Cardiac septum (tissue), 1 donor: ENCODE results near the gene PIGT. TPM values are rescaled to one million over a fixed set of nuclear protein-coding genes. Genes with fewer than 3 reads are reported as not detected.

Experiments
- microRNA-seq: library from miRNA; unstranded; fragments of <30 nt; microRNA quantifications from one replicate; pipeline ENCODE4 v1.2.0, GENCODE V29; 2020
- total RNA-seq: library from RNA; stranded (reverse); fragmentation: NEBNext Ultra II Directional; extraction: Animal tissue kit (Norgen Biotek cat#: 25700); gene quantifications from one replicate; pipeline ENCODE4 v1.2.1, GENCODE V29; 2021
- donor health status: DM: no; HTN: no; CAD: no.

PIGT gene
- total RNA-seq, 1 donor from 2014 or later = 139 TPM

Small RNA genes within 50 kb of the gene (microRNA-seq; reads per million reads assigned to microRNA genes)
- gene MIR6812 = not detected

Other genes starting within 250 kb of the PIGT start
- gene PI3, start 241.2 kb upstream of the PIGT start, total RNA-seq = 0.62 TPM
- gene SEMG1, start 209.1 kb upstream of the PIGT start, total RNA-seq = not detected
- gene SEMG2, start 194.8 kb upstream of the PIGT start, total RNA-seq = not detected
- gene SLPI, start 161.6 kb upstream of the PIGT start, total RNA-seq = 1.3 TPM
- gene RBPJL, start 109.3 kb upstream of the PIGT start, total RNA-seq = not detected
- gene MATN4, start 107.8 kb upstream of the PIGT start, total RNA-seq = not detected
- gene SDC4, start 67.7 kb upstream of the PIGT start, total RNA-seq = 100 TPM
- gene SYS1, start 53.0 kb upstream of the PIGT start, total RNA-seq = 17.4 TPM
- 2.2 TPM for gene TP53TG5, start 37.8 kb upstream of the PIGT start, total RNA-seq
- gene DBNDD2, start 7.9 kb upstream of the PIGT start, total RNA-seq = 209 TPM
- 1.0 TPM for gene WFDC2, start 53.6 kb downstream of the PIGT start, total RNA-seq
- not detected for gene SPINT3, start 99.5 kb downstream of the PIGT start, total RNA-seq
- not detected for gene WFDC6, start 123.3 kb downstream of the PIGT start, total RNA-seq
- not detected for gene EPPIN, start 131.3 kb downstream of the PIGT start, total RNA-seq
- gene WFDC8, start 163.1 kb downstream of the PIGT start, total RNA-seq = not detected
- gene WFDC10A, start 213.6 kb downstream of the PIGT start, total RNA-seq = not detected
- gene WFDC9, start 215.1 kb downstream of the PIGT start, total RNA-seq = not detected